Smooth muscle cell (in vitro differentiated cells): ENCODE results near the gene AUP1. TPM values are rescaled to one million over a fixed set of nuclear protein-coding genes. Genes with fewer than 3 reads are reported as not detected.

Source experiments
- DNase-seq: peaks from one replicate; lab custom pipeline; 2025; ENCODE audit not compliant: unreplicated experiment; lab: John Stamatoyannopoulos, UW
- H2AFZ ChIP-seq: fragments of 200-600 bp; sonication (generic); 2 replicates; pipeline ENCODE4 v1.6.0; 2016; ENCODE audit warnings: antibody characterized with exemption, low read depth, mild to moderate bottlenecking
- H3F3A ChIP-seq: fragments of 200-600 bp; sonication (generic); 2 replicates; pipeline ENCODE4 v1.6.0; 2017; ENCODE audit warnings: antibody characterized with exemption, low read depth
- H3K27ac ChIP-seq: fragments of 200-600 bp; sonication (generic); 2 replicates; pipeline ENCODE4 v1.5.1; 2016; ENCODE audit warnings: low read depth, mild to moderate bottlenecking
- H3K27me3 ChIP-seq: fragments of 200-600 bp; sonication (generic); 2 replicates; pipeline ENCODE4 v1.6.1; 2016; ENCODE audit warnings: low read depth, mild to moderate bottlenecking
- H3K36me3 ChIP-seq: fragments of 200-600 bp; sonication (generic); 2 replicates; pipeline ENCODE4 v1.5.1; 2016; ENCODE audit warnings: low read depth
- H3K4me1 ChIP-seq: fragments of 200-600 bp; sonication (generic); 2 replicates; pipeline ENCODE4 v1.5.1; 2016; ENCODE audit warnings: low read depth
- H3K4me2 ChIP-seq: fragments of 200-600 bp; sonication (generic); 2 replicates; pipeline ENCODE4 v1.6.0; 2016; ENCODE audit warnings: mild to moderate bottlenecking
- H3K4me3 ChIP-seq: fragments of 200-600 bp; sonication (generic); 2 replicates; pipeline ENCODE4 v1.5.1; 2016; ENCODE audit warnings: mild to moderate bottlenecking
- H3K79me2 ChIP-seq: fragments of 200-600 bp; sonication (generic); 2 replicates; pipeline ENCODE4 v1.6.0; 2016; ENCODE audit warnings: low read depth, mild to moderate bottlenecking
- H3K9ac ChIP-seq: fragments of 200-600 bp; sonication (generic); 2 replicates; pipeline ENCODE4 v1.6.0; 2016; ENCODE audit warnings: low read depth
- H3K9me3 ChIP-seq: fragments of 200-600 bp; sonication (generic); replicated peaks from 2 replicates; pipeline ENCODE4 v1.5.1; 2016; ENCODE audit warnings: low read depth
- H4K20me1 ChIP-seq: fragments of 200-600 bp; sonication (generic); 2 replicates; pipeline ENCODE4 v1.6.0; 2016; ENCODE audit warnings: low read depth
- CTCF ChIP-seq: fragments of 200-600 bp; sonication (generic); IDR thresholded peaks from 2 replicates; pipeline ENCODE4 v1.5.1; 2017; ENCODE audit warnings: borderline replicate concordance, mild to moderate bottlenecking, antibody characterized with exemption; ENCODE audit not compliant: insufficient read depth, poor library complexity, severe bottlenecking
- WGBS: methylation state at CpG from one replicate; pipeline ENCODE4 v1.1.7; 2016; ENCODE audit warnings: low lambda C conversion rate; 5-methylcytosine and 5-hydroxymethylcytosine counted together
- polyA plus RNA-seq: library from polyadenylated mRNA; unstranded; fragments of >200 nt; fragmentation: Nextera tagmentation; extraction: Ambion mirVana; gene quantifications from 2 replicates; pipeline ENCODE4 v1.2.1, GENCODE V29; 2016
- total RNA-seq: library from RNA; depleted of rRNA; stranded (reverse); fragments of >200 nt; gene quantifications from 2 replicates; pipeline ENCODE4 v1.2.3, GENCODE V29; 2014

The AUP1 gene
- total and polyA plus RNA-seq, 2 experiments from 2014 or later: 104 to 138 TPM

GRCh38 chr2:74493546-74493945 is 36.0 kb downstream of the AUP1 start:
- 95% methylated on average over 3 of the region's 3 CpGs for WGBS
- H3K9me3 ChIP-seq: no peaks in the 10 kb centered on the region
- no peak for TF ChIP-seq CTCF
- no peaks in the 10 kb centered on the region for H3K36me3 ChIP-seq
- DNase-seq: no peak
- H3F3A ChIP-seq: peaks cover 5% of the 10 kb centered on the region
- H4K20me1 ChIP-seq: no peaks in the 10 kb centered on the region
- no peak overlapping the region for H3K4me2 ChIP-seq
- H3K27me3 ChIP-seq: peaks cover 18% of the 10 kb centered on the region
- no peaks in the 10 kb centered on the region for H3K79me2 ChIP-seq
- no peak overlapping the region for H3K27ac ChIP-seq
- no peak overlapping the region for H2AFZ ChIP-seq
- H3K4me3 ChIP-seq: no peak overlapping the region
- H3K4me1 ChIP-seq: peaks cover 10% of the 10 kb centered on the region
- no peak overlapping the region for H3K9ac ChIP-seq

DNA sequence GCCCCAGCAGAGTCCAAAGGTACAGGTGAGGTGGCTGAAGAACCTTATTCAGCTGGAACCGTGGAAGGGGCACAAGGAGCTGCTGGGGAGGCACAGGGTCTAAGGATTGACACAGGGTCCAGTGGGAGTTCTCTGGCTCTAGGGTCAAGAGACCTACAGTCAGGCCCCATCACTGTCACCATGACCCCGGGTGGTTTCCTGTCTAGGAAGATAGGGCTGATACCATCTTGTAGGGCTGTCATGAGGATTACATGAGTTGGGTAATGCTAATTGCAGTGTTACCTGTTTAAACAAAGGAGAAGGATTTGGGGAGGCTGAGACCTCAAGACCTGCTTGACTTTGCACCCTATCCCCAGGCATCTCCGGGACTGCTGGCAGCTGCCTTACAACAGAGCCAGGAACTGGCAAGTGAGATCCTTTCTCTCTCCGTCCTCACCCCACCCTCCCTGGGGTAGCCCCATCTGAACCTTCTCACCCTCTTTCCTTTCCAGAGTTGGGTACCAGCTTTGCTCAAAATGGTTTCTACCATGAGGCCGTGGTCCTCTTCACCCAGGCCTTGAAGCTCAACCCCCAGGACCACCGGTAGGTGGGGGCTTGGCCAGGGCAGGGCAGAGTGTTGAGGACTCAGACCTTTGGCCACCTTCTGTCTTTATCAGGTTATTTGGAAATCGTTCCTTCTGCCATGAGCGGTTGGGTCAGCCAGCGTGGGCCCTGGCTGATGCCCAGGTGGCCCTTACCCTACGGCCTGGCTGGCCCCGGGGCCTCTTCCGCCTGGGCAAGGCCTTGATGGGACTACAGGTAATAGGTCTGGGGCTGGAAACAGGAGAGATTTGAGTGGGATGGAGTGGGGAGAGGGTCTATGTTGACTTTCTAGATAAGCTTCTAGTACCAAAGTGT is 37.6 kb downstream of the AUP1 start:
- Histone ChIP-seq H3F3A (peaks cover 5% of the 10 kb centered on the region), H2AFZ (no peak overlapping the region), H3K9me3 (no peaks in the 10 kb centered on the region), H3K4me1 (no peaks in the 10 kb centered on the region), H3K79me2 (no peaks in the 10 kb centered on the region), H3K4me2 (no peak overlapping the region), H4K20me1 (no peaks in the 10 kb centered on the region), H3K27me3 (peaks cover 2% of the 10 kb centered on the region), H3K9ac (no peak overlapping the region), H3K4me3 (no peak overlapping the region), H3K36me3 (no peaks in the 10 kb centered on the region), H3K27ac (no peak overlapping the region)
- no peak for DNase-seq
- no peak for TF ChIP-seq CTCF
- 95% methylated on average over 12 of the region's 12 CpGs for WGBS

- no peaks in the 10 kb centered on the region for H3K27me3 ChIP-seq
- H3K36me3 ChIP-seq: no peaks in the 10 kb centered on the region
- no peak for DNase-seq
- no peak overlapping the region for H2AFZ ChIP-seq
- no peak for TF ChIP-seq CTCF
- no peaks in the 10 kb centered on the region for H3K9me3 ChIP-seq
- H4K20me1 ChIP-seq: no peaks in the 10 kb centered on the region
- no peaks in the 10 kb centered on the region for H3K4me1 ChIP-seq
- H3K27ac ChIP-seq: no peak overlapping the region
- no peak overlapping the region for H3K4me2 ChIP-seq
- no peak overlapping the region for H3K9ac ChIP-seq
- 97% methylated on average over 8 of the region's 9 CpGs for WGBS
- H3F3A ChIP-seq: no peaks in the 10 kb centered on the region
- no peak overlapping the region for H3K4me3 ChIP-seq
- H3K79me2 ChIP-seq: peaks cover 2% of the 10 kb centered on the region
These were observed 39.6 kb downstream of the AUP1 start for GRCh38 chr2:74489906-74490305.
